Pulmonary artery endothelial cell (primary cell): ENCODE results near the gene RGS17. TPM values are rescaled to one million over a fixed set of nuclear protein-coding genes. Genes with fewer than 3 reads are reported as not detected.
"Not testable (repeated sequence)": the region's sequence is repeated elsewhere in the genome, so short reads cannot be mapped to it uniquely, and the experiment has no call there.

ENCODE experiments used
- DNase-seq: peaks from one replicate; pipeline ENCODE4 v3.0.0-alpha.2; 2011; ENCODE audit warnings: low read depth, low spot score
- total RNA-seq: library from RNA; depleted of rRNA; stranded (reverse); fragments of >200 nt; gene quantifications from 2 replicates; pipeline ENCODE4 v1.2.3, GENCODE V29; 2014

The RGS17 gene
- total RNA-seq, 1 donor from 2014 or later = 1.5 TPM

- DNase-seq = peak; percentile 29
These were observed 98.7 kb downstream of the RGS17 start for GRCh38 chr6:153032255-153032882.

GRCh38 chr6:153031335-153031955 is 99.6 kb downstream of the RGS17 start:
- no peak for DNase-seq

GRCh38 chr6:153028963-153029362 is 102.1 kb downstream of the RGS17 start:
- DNase-seq = no peak

- no peak for DNase-seq
These were observed 102.8 kb downstream of the RGS17 start for GRCh38 chr6:153028286-153028685.

- no peak for DNase-seq
These were observed 103.6 kb downstream of the RGS17 start for GRCh38 chr6:153027480-153027879.

GRCh38 chr6:153024709-153025017 is 106.4 kb downstream of the RGS17 start:
- no peak for DNase-seq

GRCh38 chr6:153023977-153024708 is 106.9 kb downstream of the RGS17 start:
- peak; percentile 33 for DNase-seq

GRCh38 chr6:153018355-153018754 is 112.7 kb downstream of the RGS17 start:
- DNase-seq = no peak

GRCh38 chr6:153016846-153017245 is 114.2 kb downstream of the RGS17 start:
- no peak for DNase-seq

GRCh38 chr6:153015094-153015640 is 115.9 kb downstream of the RGS17 start:
- no peak for DNase-seq

GRCh38 chr6:153013438-153013837 is 117.6 kb downstream of the RGS17 start:
- DNase-seq = no peak

- no peak for DNase-seq
These were observed 118.2 kb downstream of the RGS17 start for GRCh38 chr6:153012856-153013255.

GRCh38 chr6:153003366-153003690 is 127.8 kb downstream of the RGS17 start:
- DNase-seq = no peak

- DNase-seq = peak; percentile 90
These were observed 128.3 kb downstream of the RGS17 start, which contains the start of gene MTRF1L for GRCh38 chr6:153002613-153003365. Gene MTRF1L (minus strand): TSS chr6:153002709. CDS start chr6:153002685, 24 bp downstream.

- DNase-seq = no peak
These were observed 129.1 kb downstream of the RGS17 start for GRCh38 chr6:153001767-153002612.

- not testable (repeated sequence) for DNase-seq
These were observed 130.3 kb downstream of the RGS17 start for GRCh38 chr6:153000790-153001189.

GRCh38 chr6:153000243-153000642 is 130.8 kb downstream of the RGS17 start:
- DNase-seq = no peak

GRCh38 chr6:152999538-152999937 is 131.5 kb downstream of the RGS17 start:
- not testable (repeated sequence) for DNase-seq

GRCh38 chr6:152993847-152994246 is 137.2 kb downstream of the RGS17 start:
- DNase-seq = no peak

- no peak for DNase-seq
These were observed 137.7 kb downstream of the RGS17 start for GRCh38 chr6:152993431-152993830.

- DNase-seq = no peak
These were observed 144.1 kb downstream of the RGS17 start for GRCh38 chr6:152986978-152987377.
